ENCODE results near the gene USP4.

Gene USP4

DNA sequence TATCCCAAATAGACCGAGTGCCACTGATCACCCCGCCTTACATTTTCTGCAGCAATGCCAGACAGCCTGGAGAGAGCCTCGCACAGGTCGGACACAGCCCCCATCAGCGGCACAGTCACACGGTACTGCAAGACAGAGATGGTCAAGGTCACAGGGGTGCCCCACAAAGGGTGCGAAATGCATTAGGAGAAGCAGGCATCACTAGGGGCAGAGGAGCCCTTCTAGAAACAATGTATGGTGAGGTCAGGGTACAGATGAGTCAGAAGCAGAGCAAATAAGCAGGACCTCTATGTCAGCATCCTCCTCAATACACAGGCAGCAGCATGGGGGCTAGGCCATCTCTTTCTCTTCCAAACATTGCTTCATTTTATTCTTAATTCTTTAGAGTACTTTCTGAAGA, 41.3 kb downstream of the USP4 start:
- H3K4me1 ChIP-seq (ENCODE audit: control insufficient read depth, insufficient read depth, low read length), result no peaks in the 10 kb centered on the region
- peaks cover 34% of the 10 kb centered on the region for H3K36me3 ChIP-seq (ENCODE audit: control insufficient read depth, insufficient read depth, low read length)
- H3K27ac ChIP-seq (ENCODE audit: insufficient read depth, low read depth, low read length, poor library complexity, severe bottlenecking), result no peak overlapping the region
- 94 to 97% methylated on average over 7 of the region's 7 CpGs for WGBS, 2 experiments
- H3K4me3 ChIP-seq (ENCODE audit: insufficient read depth, low read depth, low read length), result no peak overlapping the region
- no peaks in the 10 kb centered on the region for H3K9me3 ChIP-seq (ENCODE audit: control insufficient read depth, low read length)
- no peaks in the 10 kb centered on the region for H3K27me3 ChIP-seq (ENCODE audit: control insufficient read depth, insufficient read depth, low read length, poor library complexity, severe bottlenecking)

DNA sequence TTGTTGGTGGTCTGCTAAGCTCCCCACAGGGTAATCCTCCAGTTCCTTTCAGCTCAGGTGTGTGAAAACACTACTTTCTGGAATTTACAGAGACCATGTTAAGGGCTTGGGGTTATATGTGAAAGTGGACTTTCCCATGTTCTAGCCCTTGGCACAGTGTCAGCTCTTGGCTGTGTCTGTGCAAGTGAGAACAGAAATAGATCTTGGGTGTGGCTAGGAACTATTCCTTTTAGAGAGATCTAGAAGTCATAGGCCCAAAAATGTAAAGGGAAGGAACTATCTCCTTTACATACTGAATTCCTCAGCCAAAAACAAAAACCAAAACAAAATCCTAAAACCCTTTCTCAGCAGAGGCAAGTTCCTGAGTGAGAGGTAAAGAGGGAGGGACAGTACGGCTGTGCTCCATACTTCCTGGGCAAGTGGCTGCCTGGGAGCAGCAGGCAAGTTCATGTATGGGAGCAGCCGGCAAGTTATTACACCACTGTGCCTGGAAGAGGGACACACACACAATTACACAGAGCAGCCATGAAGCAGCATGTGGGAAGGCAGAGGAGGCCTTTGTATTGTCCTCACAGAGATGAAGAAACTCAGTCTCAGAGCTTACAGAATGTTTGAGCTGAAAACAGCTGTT, 43.0 kb downstream of the USP4 start:
- Histone ChIP-seq H3K27ac (ENCODE audit: insufficient read depth, low read depth, low read length, poor library complexity, severe bottlenecking) (no peak overlapping the region), H3K4me3 (ENCODE audit: insufficient read depth, low read depth, low read length) (no peak overlapping the region), H3K4me1 (ENCODE audit: control insufficient read depth, insufficient read depth, low read length) (no peaks in the 10 kb centered on the region), H3K9me3 (ENCODE audit: control insufficient read depth, low read length) (no peaks in the 10 kb centered on the region), H3K36me3 (ENCODE audit: control insufficient read depth, insufficient read depth, low read length) (peaks cover 29% of the 10 kb centered on the region), H3K27me3 (ENCODE audit: control insufficient read depth, insufficient read depth, low read length, poor library complexity, severe bottlenecking) (no peaks in the 10 kb centered on the region)
- WGBS, 2 experiments, result 92 to 93% methylated on average over 2 of the region's 2 CpGs

DNA sequence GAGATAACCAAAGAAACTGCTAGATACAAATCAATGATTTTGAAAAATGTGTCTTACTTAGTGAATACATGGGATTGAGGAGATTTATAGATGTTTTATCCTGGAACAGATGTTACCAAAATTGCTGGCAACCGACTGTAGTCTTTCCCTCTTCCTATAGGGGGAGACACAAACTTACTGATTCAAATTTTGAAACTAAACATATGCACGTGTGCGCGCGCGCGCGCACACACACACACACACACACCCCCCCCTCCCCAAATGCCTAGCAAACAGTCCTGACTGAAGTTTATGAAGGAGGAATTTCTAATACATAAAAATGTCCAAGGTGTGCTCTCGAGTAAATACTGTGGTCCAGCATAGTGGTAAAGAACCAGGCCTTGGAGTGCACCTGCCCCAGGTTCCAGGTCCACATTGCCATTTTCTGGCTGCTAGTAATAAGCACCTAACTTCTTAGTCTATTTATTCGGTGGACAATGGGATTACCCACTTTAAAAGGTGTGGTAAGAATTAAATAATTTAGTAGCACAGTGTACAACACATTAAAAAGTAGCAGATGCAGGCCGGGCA, 44.3 kb downstream of the USP4 start:
- H3K27ac ChIP-seq (ENCODE audit: insufficient read depth, low read depth, low read length, poor library complexity, severe bottlenecking), result no peak overlapping the region
- WGBS, 2 experiments, result 91 to 95% methylated on average over 7 to 11 of the region's 11 CpGs
- no peak overlapping the region for H3K4me3 ChIP-seq (ENCODE audit: insufficient read depth, low read depth, low read length)
- no peaks in the 10 kb centered on the region for H3K27me3 ChIP-seq (ENCODE audit: control insufficient read depth, insufficient read depth, low read length, poor library complexity, severe bottlenecking)
- no peaks in the 10 kb centered on the region for H3K9me3 ChIP-seq (ENCODE audit: control insufficient read depth, low read length)
- H3K4me1 ChIP-seq (ENCODE audit: control insufficient read depth, insufficient read depth, low read length), result no peaks in the 10 kb centered on the region
- peaks cover 32% of the 10 kb centered on the region for H3K36me3 ChIP-seq (ENCODE audit: control insufficient read depth, insufficient read depth, low read length)

DNA sequence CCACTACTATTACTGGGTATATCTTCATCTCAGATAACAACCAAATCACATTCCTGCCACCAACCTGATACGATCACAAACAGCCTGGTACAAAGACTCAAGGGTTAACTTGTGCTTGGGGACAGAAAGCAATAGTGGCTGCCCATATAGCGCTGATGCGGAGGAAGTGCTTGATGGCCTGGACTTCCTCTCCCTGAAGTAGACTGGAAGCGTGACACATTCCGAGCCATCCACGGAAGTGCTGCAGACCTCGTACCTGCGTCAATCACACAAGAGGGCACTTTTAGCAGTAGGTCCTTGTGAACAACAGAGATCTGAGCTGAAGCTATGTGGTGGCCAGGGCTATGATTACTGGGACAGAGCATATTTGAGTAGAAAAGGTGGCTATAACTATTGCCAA, 45.5 kb downstream of the USP4 start:
- no peaks in the 10 kb centered on the region for H3K4me1 ChIP-seq (ENCODE audit: control insufficient read depth, insufficient read depth, low read length)
- H3K4me3 ChIP-seq (ENCODE audit: insufficient read depth, low read depth, low read length), result no peak overlapping the region
- H3K9me3 ChIP-seq (ENCODE audit: control insufficient read depth, low read length), result no peaks in the 10 kb centered on the region
- 96 to 97% methylated on average over 8 of the region's 8 CpGs for WGBS, 2 experiments
- no peak overlapping the region for H3K27ac ChIP-seq (ENCODE audit: insufficient read depth, low read depth, low read length, poor library complexity, severe bottlenecking)
- no peaks in the 10 kb centered on the region for H3K27me3 ChIP-seq (ENCODE audit: control insufficient read depth, insufficient read depth, low read length, poor library complexity, severe bottlenecking)
- peaks cover 44% of the 10 kb centered on the region for H3K36me3 ChIP-seq (ENCODE audit: control insufficient read depth, insufficient read depth, low read length)

DNA sequence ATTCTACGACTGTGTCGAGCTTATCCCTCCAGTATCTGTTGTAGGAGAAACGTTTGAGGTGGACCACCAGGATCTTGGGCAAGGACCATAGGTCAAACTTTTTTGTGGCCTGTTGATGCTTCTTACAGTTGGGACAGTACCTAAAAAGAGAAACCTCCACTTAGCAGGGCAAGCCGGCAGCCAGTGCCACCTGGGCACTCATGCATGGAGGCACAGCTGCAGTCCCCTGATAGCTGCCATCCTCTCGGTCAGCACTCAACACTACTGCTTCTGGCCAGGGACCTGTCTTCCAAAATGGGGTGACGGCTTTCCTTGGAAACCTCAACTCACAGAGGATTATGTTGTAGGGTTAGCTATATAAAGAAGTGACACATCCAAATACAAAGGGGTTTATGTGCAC, 55.9 kb downstream of the USP4 start:
- Histone ChIP-seq H3K36me3 (ENCODE audit: control insufficient read depth, insufficient read depth, low read length) (peaks cover 45% of the 10 kb centered on the region), H3K4me3 (ENCODE audit: insufficient read depth, low read depth, low read length) (no peak overlapping the region), H3K9me3 (ENCODE audit: control insufficient read depth, low read length) (no peaks in the 10 kb centered on the region), H3K27me3 (ENCODE audit: control insufficient read depth, insufficient read depth, low read length, poor library complexity, severe bottlenecking) (no peaks in the 10 kb centered on the region), H3K27ac (ENCODE audit: insufficient read depth, low read depth, low read length, poor library complexity, severe bottlenecking) (no peak overlapping the region), H3K4me1 (ENCODE audit: control insufficient read depth, insufficient read depth, low read length) (no peaks in the 10 kb centered on the region)
- WGBS, 2 experiments, result 89 to 94% methylated on average over 6 of the region's 6 CpGs

DNA sequence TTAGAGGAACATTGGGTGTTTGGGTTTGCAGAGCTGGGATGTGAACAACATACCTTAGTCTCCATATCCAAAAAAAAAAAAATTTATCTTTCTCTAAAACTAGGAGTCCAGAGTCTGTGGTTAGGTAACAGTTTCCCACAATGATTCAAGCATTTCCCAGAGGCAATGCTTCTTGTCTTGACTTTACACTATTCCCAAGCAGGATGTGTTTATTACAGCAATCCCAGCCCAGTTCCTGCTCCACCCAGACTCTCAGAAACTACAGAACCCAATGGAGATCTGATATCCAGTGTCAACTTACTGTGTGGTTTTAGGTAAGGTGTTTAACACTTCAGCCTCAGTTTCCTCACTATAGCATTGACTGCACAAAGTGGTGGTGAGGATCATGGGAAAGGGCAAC, 60.5 kb downstream of the USP4 start:
- Histone ChIP-seq H3K27ac (ENCODE audit: insufficient read depth, low read depth, low read length, poor library complexity, severe bottlenecking) (no peak overlapping the region), H3K9me3 (ENCODE audit: control insufficient read depth, low read length) (no peaks in the 10 kb centered on the region), H3K36me3 (ENCODE audit: control insufficient read depth, insufficient read depth, low read length) (peaks cover 44% of the 10 kb centered on the region), H3K4me3 (ENCODE audit: insufficient read depth, low read depth, low read length) (no peak overlapping the region), H3K27me3 (ENCODE audit: control insufficient read depth, insufficient read depth, low read length, poor library complexity, severe bottlenecking) (no peaks in the 10 kb centered on the region), H3K4me1 (ENCODE audit: control insufficient read depth, insufficient read depth, low read length) (no peaks in the 10 kb centered on the region)

DNA sequence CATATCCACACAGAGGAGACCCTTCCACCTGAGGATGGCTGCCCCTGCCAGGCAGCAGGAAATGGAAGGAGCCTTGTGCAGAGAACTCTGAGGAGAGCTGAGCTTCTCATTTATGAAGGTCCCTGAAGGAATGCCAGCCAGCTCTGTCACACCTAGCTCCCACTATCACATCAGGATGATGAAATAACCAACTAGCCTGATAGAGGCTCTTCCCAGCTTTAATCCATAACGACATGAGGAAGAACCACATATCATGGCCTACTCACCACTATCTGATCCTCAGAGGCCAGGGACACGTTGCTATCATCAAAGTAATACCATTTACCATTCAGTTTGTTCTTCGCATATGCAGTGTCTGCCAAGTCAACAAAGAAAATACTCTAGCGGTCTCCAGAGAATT, 61.3 kb downstream of the USP4 start:
- H3K27me3 ChIP-seq (ENCODE audit: control insufficient read depth, insufficient read depth, low read length, poor library complexity, severe bottlenecking), result no peaks in the 10 kb centered on the region
- no peaks in the 10 kb centered on the region for H3K4me1 ChIP-seq (ENCODE audit: control insufficient read depth, insufficient read depth, low read length)
- no peaks in the 10 kb centered on the region for H3K9me3 ChIP-seq (ENCODE audit: control insufficient read depth, low read length)
- H3K4me3 ChIP-seq (ENCODE audit: insufficient read depth, low read depth, low read length), result no peak overlapping the region
- H3K27ac ChIP-seq (ENCODE audit: insufficient read depth, low read depth, low read length, poor library complexity, severe bottlenecking), result no peak overlapping the region
- 92 to 95% methylated on average over 4 of the region's 4 CpGs for WGBS, 2 experiments
- peaks cover 36% of the 10 kb centered on the region for H3K36me3 ChIP-seq (ENCODE audit: control insufficient read depth, insufficient read depth, low read length)

DNA sequence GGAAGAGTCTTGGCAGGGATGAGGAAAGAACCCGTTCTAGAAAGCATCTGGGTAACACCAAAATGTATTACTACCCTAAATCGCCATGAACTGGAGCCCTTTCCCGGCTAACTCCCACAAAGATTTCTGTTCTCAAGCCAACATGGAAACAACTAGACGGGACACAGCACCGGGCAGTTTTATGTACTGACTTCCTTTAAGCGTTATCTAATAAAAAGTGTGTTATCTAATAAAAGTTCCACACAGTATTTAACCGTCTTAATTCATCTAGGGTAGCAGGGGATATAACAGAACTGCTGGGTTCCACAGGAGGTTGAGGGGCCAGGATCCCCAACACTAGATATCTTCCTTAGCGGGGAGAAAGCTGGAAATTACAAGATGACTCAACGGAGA, 62.5 kb downstream of the USP4 start:
- 93 to 95% methylated on average over 9 of the region's 9 CpGs for whole genome bisulfite sequencing, 2 experiments
- H3K4me1 ChIP-seq (ENCODE audit: control insufficient read depth, insufficient read depth, low read length), result no peaks in the 10 kb centered on the region
- H3K27ac ChIP-seq (ENCODE audit: insufficient read depth, low read depth, low read length, poor library complexity, severe bottlenecking), result no peak overlapping the region
- H3K4me3 ChIP-seq (ENCODE audit: insufficient read depth, low read depth, low read length), result no peak overlapping the region
- H3K27me3 ChIP-seq (ENCODE audit: control insufficient read depth, insufficient read depth, low read length, poor library complexity, severe bottlenecking), result no peaks in the 10 kb centered on the region
- peaks cover 28% of the 10 kb centered on the region for H3K36me3 ChIP-seq (ENCODE audit: control insufficient read depth, insufficient read depth, low read length)
- no peaks in the 10 kb centered on the region for H3K9me3 ChIP-seq (ENCODE audit: control insufficient read depth, low read length)

DNA sequence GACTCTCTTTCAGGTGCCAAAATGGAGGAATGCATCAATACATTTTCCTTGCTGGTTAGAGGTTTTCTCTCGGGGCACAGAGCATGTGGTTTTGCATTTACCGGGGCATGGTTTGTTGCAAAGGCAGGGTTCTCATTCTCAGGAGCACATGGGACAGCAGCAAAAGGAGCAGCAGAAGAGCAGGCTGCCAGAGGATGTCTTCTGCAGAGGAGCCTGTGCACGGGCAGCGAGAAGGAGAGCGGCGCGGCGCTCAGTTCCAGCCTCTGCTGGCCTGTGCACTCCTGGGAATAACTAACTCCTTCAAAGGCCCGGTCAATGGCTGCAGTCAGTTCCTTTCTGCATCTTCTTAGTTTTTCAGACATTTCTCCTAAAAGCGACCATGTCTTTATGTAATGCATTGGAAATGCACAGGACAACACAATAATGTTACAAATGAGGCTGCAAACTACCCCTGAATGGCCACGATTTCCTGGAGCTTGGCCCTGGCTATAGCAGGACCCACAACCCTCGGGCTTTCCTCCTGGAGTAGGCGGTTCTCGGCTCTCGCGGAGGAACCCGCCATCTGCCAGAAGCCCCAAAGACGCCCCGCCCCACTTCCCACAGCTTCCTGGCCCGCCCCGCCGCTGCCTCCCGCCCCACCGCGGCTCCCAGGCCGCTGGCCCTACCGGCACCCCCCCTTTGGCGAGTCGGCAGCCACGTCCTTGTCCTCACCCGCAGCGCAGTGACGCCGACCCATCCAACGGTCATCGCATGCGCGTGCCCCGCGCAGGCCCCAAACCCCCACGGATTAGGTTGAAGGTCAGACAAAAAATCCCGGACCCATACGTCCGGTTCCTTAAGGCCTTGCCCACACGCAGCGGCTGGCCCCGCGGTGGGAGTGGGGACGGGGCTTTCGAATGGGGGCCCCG, 63.1 kb downstream of the USP4 start, which contains the start of gene C3orf62:
C3orf62 (minus strand) TSS at position 758 of the 908 bp plus-strand sequence; CDS start at position 398, 360 bp downstream.
- Histone ChIP-seq H3K4me1 (ENCODE audit: control insufficient read depth, insufficient read depth, low read length) (no peaks in the 10 kb centered on the region), H3K36me3 (ENCODE audit: control insufficient read depth, insufficient read depth, low read length) (peaks cover 28% of the 10 kb centered on the region), H3K4me3 (ENCODE audit: insufficient read depth, low read depth, low read length) (no peak within 1 kb of the TSS), H3K27ac (ENCODE audit: insufficient read depth, low read depth, low read length, poor library complexity, severe bottlenecking) (no peak within 1 kb of the TSS), H3K9me3 (ENCODE audit: control insufficient read depth, low read length) (no peaks in the 10 kb centered on the region), H3K27me3 (ENCODE audit: control insufficient read depth, insufficient read depth, low read length, poor library complexity, severe bottlenecking) (no peaks in the 10 kb centered on the region)
- 94 to 95% methylated on average over 51 of the region's 51 CpGs for WGBS, 2 experiments

DNA sequence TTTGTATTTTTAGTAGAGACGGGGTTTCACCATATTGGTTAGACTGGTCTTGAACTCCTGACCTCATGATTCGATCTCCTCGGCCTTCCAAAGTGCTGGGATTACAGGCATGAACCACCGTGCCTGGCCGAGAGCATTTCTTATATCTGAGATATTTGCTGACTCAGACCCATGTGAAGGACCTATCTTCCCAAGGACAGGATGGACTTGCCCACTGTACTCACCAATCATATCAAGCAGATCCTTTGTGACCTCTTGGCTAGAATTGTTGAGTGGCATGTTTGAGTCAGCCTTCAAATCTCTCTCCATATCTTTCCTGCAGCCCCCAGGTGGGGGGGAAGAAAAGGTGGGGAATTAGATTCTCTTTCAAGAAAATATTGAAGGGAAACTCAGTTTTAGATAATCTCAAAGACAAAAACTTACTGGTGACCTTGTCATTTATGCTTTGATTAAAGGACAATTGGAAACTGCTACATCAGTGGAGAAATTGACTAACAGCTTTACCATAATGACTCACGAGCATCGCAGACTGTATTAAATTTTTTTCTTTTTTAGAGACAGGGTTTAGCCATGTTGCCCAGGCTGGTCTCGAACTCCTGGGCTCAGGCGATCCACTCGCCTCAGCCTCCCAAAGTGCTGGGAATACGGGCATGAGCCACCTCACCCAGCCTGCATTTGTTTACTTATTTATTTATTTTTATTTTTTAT, 65.9 kb downstream of the USP4 start:
- H3K27ac ChIP-seq (ENCODE audit: insufficient read depth, low read depth, low read length, poor library complexity, severe bottlenecking), result no peak overlapping the region
- H3K4me1 ChIP-seq (ENCODE audit: control insufficient read depth, insufficient read depth, low read length), result no peaks in the 10 kb centered on the region
- no peaks in the 10 kb centered on the region for H3K27me3 ChIP-seq (ENCODE audit: control insufficient read depth, insufficient read depth, low read length, poor library complexity, severe bottlenecking)
- no peaks in the 10 kb centered on the region for H3K9me3 ChIP-seq (ENCODE audit: control insufficient read depth, low read length)
- 93 to 96% methylated on average over 11 of the region's 11 CpGs for WGBS, 2 experiments
- H3K36me3 ChIP-seq (ENCODE audit: control insufficient read depth, insufficient read depth, low read length), result peaks cover 17% of the 10 kb centered on the region
- no peak overlapping the region for H3K4me3 ChIP-seq (ENCODE audit: insufficient read depth, low read depth, low read length)
